A549 (cell line): ENCODE results near the gene NKAP. TPM values are rescaled to one million over a fixed set of nuclear protein-coding genes. Genes with fewer than 3 reads are reported as not detected.

ENCODE experiments used
- ATAC-seq, 2 experiments: fragments of 200-7000 bp in 1 of 2; fragments of >200 bp in 1 of 2; cut with Nextera tagmentation in 1 of 2; cut with Tn5 transposase in 1 of 2; 3 replicates each; pipeline versions ENCODE4 v1.8.0 to v1.9.1; 2018 to 2020; ENCODE audit warnings: mild to moderate bottlenecking in 1 of 2, moderate library complexity in 1 of 2
- CTCF ChIA-PET: fragments of 300-600 bp; sonication (Branson Sonifier 250); formaldehyde crosslinking; extraction: SDS; loops from one replicate; lab custom pipeline; 2021; ENCODE audit warnings: antibody characterized with exemption, inconsistent platforms; lab: Yijun Ruan, JAX
- POLR2A ChIA-PET: fragments of 350-600 bp; formaldehyde crosslinking; extraction: SDS; loops from one replicate; lab custom pipeline; 2021; ENCODE audit warnings: antibody characterized with exemption, inconsistent platforms; lab: Yijun Ruan, JAX
- DNase-seq, 2 experiments: peaks; one replicate each; pipeline versions ENCODE4 v3.0.0 to v3.0.0-alpha.2; 2011 to 2016; ENCODE audit warnings: low read depth in 1 of 2, low spot score in 1 of 2
- FAIRE-seq: peaks from 2 replicates; lab custom pipeline; 2011; peaks lifted over from hg19 to GRCh38; lab: Jason Lieb, UNC
- H3K27ac ChIP-seq, 2 experiments: fragments of >200 bp; sonication (Bioruptor Twin); formaldehyde crosslinking; 3 replicates each; pipeline ENCODE4 v1.5.1; 2016 to 2017
- H3K4me1 ChIP-seq: fragments of >200 bp; sonication (Bioruptor Twin); formaldehyde crosslinking; 3 replicates; pipeline ENCODE4 v1.6.1; 2016
- H3K4me2 ChIP-seq: fragments of >200 bp; sonication (Bioruptor Twin); formaldehyde crosslinking; 3 replicates; pipeline ENCODE4 v1.6.1; 2016
- H3K4me3 ChIP-seq: fragments of >200 bp; sonication (Bioruptor Twin); formaldehyde crosslinking; 3 replicates; pipeline ENCODE4 v1.5.1; 2016
- H3K9me3 ChIP-seq: fragments of >200 bp; sonication (Bioruptor Twin); formaldehyde crosslinking; 3 replicates; pipeline ENCODE4 v1.6.1; 2016
- ATOH8 ChIP-seq: fragments of 250-450 bp; sonication (Bioruptor Pico); IDR thresholded peaks from 2 replicates; pipeline ENCODE4 v1.5.0; 2020; ENCODE audit warnings: low read depth, mild to moderate bottlenecking, moderate library complexity
- BCL3 ChIP-seq: fragments of >200 bp; sonication (Bioruptor Twin); formaldehyde crosslinking; IDR thresholded peaks from 3 replicates; pipeline ENCODE4 v1.6.1; 2016
- CBX2 ChIP-seq: fragments of 200-600 bp; sonication (generic); IDR thresholded peaks from 2 replicates; pipeline ENCODE4 v1.6.1; 2016; ENCODE audit warnings: low read depth, mild to moderate bottlenecking, borderline replicate concordance
- CHD4 ChIP-seq: fragments of 200-600 bp; sonication (generic); IDR thresholded peaks from 2 replicates; pipeline ENCODE4 v1.6.1; 2016; ENCODE audit warnings: antibody characterized with exemption, mild to moderate bottlenecking, borderline replicate concordance
- E2F6 ChIP-seq: IDR thresholded peaks from 2 replicates; pipeline ENCODE4 v1.6.1; 2012; ENCODE audit warnings: low read depth, borderline replicate concordance
- EHF ChIP-seq: fragments of 250-450 bp; sonication (Bioruptor Pico); IDR thresholded peaks from 2 replicates; pipeline ENCODE4 v1.5.0; 2020; ENCODE audit warnings: mild to moderate bottlenecking
- EP300 ChIP-seq, 2 experiments: fragments of >200 bp; sonication (Bioruptor Twin); formaldehyde crosslinking; IDR thresholded peaks; 2 replicates in 1 of 2; 3 replicates in 1 of 2; pipeline ENCODE4 v1.6.1; 2016 to 2017
- ESRRA ChIP-seq: fragments of 150-350 bp; IDR thresholded peaks from 2 replicates; pipeline ENCODE4 v1.6.1; 2014; ENCODE audit warnings: mild to moderate bottlenecking, low read length, borderline replicate concordance
- FOSL2 ChIP-seq, 2 experiments: fragments of 450-650 bp in 1 of 2; fragments of >200 bp in 1 of 2; sonication (Bioruptor Twin) in 1 of 2; formaldehyde crosslinking; IDR thresholded peaks; 2 replicates each; pipeline versions ENCODE4 v1.5.0 to v1.6.1; 2016 to 2020; ENCODE audit warnings: mild to moderate bottlenecking in 1 of 2, moderate library complexity in 1 of 2
- HEYL ChIP-seq: fragments of 250-450 bp; sonication (Bioruptor Pico); IDR thresholded peaks from 2 replicates; pipeline ENCODE4 v1.8.0; 2021; ENCODE audit warnings: mild to moderate bottlenecking, moderate library complexity
- HOXA7 ChIP-seq: fragments of 250-450 bp; sonication (Bioruptor Pico); IDR thresholded peaks from 2 replicates; pipeline ENCODE4 v1.5.0; 2020; ENCODE audit warnings: mild to moderate bottlenecking, moderate library complexity
- MAFK ChIP-seq: fragments of 450-650 bp; IDR thresholded peaks from 2 replicates; pipeline ENCODE4 v1.6.1; 2014; ENCODE audit not compliant: partially characterized antibody
- MYC ChIP-seq: IDR thresholded peaks from 2 replicates; pipeline ENCODE4 v1.6.1; 2012; ENCODE audit warnings: mild to moderate bottlenecking, inconsistent platforms, low read length, improper control_type of control experiment, borderline replicate concordance
- NFE2L2 ChIP-seq: fragments of 150-350 bp; conservative IDR thresholded peaks from 2 replicates; pipeline ENCODE4 v1.6.1; 2014; ENCODE audit warnings: low read length
- NPAS2 ChIP-seq: fragments of 250-450 bp; sonication (Bioruptor Pico); IDR thresholded peaks from 2 replicates; pipeline ENCODE4 v1.8.0; 2022; ENCODE audit warnings: mild to moderate bottlenecking, moderate library complexity, borderline replicate concordance
- NR3C1 ChIP-seq: fragments of >200 bp; sonication (Bioruptor Twin); formaldehyde crosslinking; IDR thresholded peaks from 3 replicates; pipeline ENCODE4 v1.6.1; 2017
- PHF8 ChIP-seq: fragments of 200-600 bp; sonication (generic); IDR thresholded peaks from 2 replicates; pipeline ENCODE4 v1.6.1; 2016; ENCODE audit warnings: low read depth, mild to moderate bottlenecking, antibody characterized with exemption, moderate library complexity, borderline replicate concordance
- RAD21 ChIP-seq, 2 experiments: fragments of >200 bp in 1 of 2; sonication (Bioruptor Twin) in 1 of 2; formaldehyde crosslinking in 1 of 2; IDR thresholded peaks in 1 of 2; conservative IDR thresholded peaks in 1 of 2; 2 replicates in 1 of 2; 3 replicates in 1 of 2; pipeline ENCODE4 v1.6.1; 2012 to 2018; ENCODE audit warnings: inconsistent platforms in 1 of 2
- RCOR1 ChIP-seq: fragments of 150-350 bp; IDR thresholded peaks from 2 replicates; pipeline ENCODE4 v1.6.1; 2014; ENCODE audit warnings: antibody characterized with exemption, low read length, low read depth
- REST ChIP-seq: fragments of 200-600 bp; sonication (generic); IDR thresholded peaks from 2 replicates; pipeline ENCODE4 v1.6.1; 2016; ENCODE audit warnings: antibody characterized with exemption, mild to moderate bottlenecking, moderate library complexity
- USF2 ChIP-seq: fragments of 450-650 bp; IDR thresholded peaks from 2 replicates; pipeline ENCODE4 v1.6.1; 2014; ENCODE audit warnings: antibody characterized with exemption
- ZNF302 ChIP-seq: fragments of 250-450 bp; sonication (Bioruptor Pico); IDR thresholded peaks from 2 replicates; pipeline ENCODE4 v1.9.0; 2021; ENCODE audit warnings: inconsistent platforms, mild to moderate bottlenecking, moderate library complexity
- ZSCAN20 ChIP-seq: fragments of 250-450 bp; sonication (Bioruptor Pico); IDR thresholded peaks from 2 replicates; pipeline ENCODE4 v1.8.0; 2022; ENCODE audit warnings: mild to moderate bottlenecking, moderate library complexity
- WGBS: methylation state at CpG from one replicate; pipeline ENCODE4 v1.1.6; 2017; ENCODE audit errors: missing lambda C conversion rate; 5-methylcytosine and 5-hydroxymethylcytosine counted together
- polyA plus RNA-seq, 4 experiments: library from polyadenylated mRNA; depleted of rRNA in 3 of 4; stranded (reverse); fragments of >200 nt; fragmentation: RNase III in 1 of 4; extraction: RNeasy Plus Mini Kit Qiagen cat#74134 plus additional on column Dnase treatment in 1 of 4; gene quantifications; 2 replicates in 3 of 4; 3 replicates in 1 of 4; pipeline ENCODE4 v1.2.3, GENCODE V29; 2011 to 2017

The NKAP gene
- polyA plus RNA-seq, 2 of the 4 experiments (the other 2 are of a cell fraction), result 6.3 to 16.9 TPM

- ChIA-PET CTCF (interaction anchor here (1.2 to 3.4 kb wide), 2 partner anchors 11 to 13 kb away, joined by 6 to 8 read pairs; no protein-coding TSS in a partner anchor), POLR2A (no interaction called here)
- WGBS, result 78% methylated on average over 1 of the region's 1 CpG
- Histone ChIP-seq H3K4me3 (no peak overlapping the region), H3K4me2 (no peak overlapping the region), H3K9me3 (no peaks in the 10 kb centered on the region), H3K27ac (no peak overlapping the region), H3K4me1 (no peaks in the 10 kb centered on the region)
- FAIRE-seq, result no peak
- no peak for DNase-seq
- ATAC-seq, result no peak
- TF ChIP-seq EP300 (IDR thresholded peaks at IDR 0.05), result no peak
- TF ChIP-seq FOSL2 (IDR thresholded peaks at IDR 0.05), result no peak
- no peak for TF ChIP-seq FOSL2 (CRISPR knock-in tag; IDR thresholded peaks at IDR 0.05)
- no peak for TF ChIP-seq ZSCAN20
- TF ChIP-seq ATOH8 (CRISPR knock-in tag), result no peak
- TF ChIP-seq HOXA7 (CRISPR knock-in tag), result no peak
- TF ChIP-seq NFE2L2, result no peak
- no peak for TF ChIP-seq RCOR1
- no peak for TF ChIP-seq CBX2
- no peak for TF ChIP-seq E2F6
These were observed 42.6 kb downstream of the NKAP start for GRCh38 chrX:119900976-119901375.

- peaks cover 2% of the 10 kb centered on the region; the same call in 2 of the 3 replicates for H3K4me1 ChIP-seq
- DNase-seq, result no peak
- H3K27ac ChIP-seq, result no peak overlapping the region
- WGBS, result 0% methylated on average over 2 of the region's 2 CpGs
- H3K9me3 ChIP-seq, result no peaks in the 10 kb centered on the region
- POLR2A ChIA-PET, result interaction anchor here (1.1 kb wide), 1 partner anchor 11 kb away, joined by 5 read pairs; no protein-coding TSS in a partner anchor
- CTCF ChIA-PET, result interaction anchor here (1.2 to 3.4 kb wide), 2 partner anchors 10 to 12 kb away, joined by 7 to 8 read pairs; no protein-coding TSS in a partner anchor
- no peak overlapping the region; the same call in 2 of the 3 replicates for H3K4me2 ChIP-seq
- peak in 1 of 2 experiments; percentile 39; a peak in 2 of 6 replicates for ATAC-seq
- FAIRE-seq, result no peak
- no peak overlapping the region for H3K4me3 ChIP-seq
- TF ChIP-seq RAD21 (conservative IDR thresholded peaks at IDR 0.05 in 1 of 2, IDR thresholded peaks at IDR 0.05 in 1 of 2), result no peak
- no peak for TF ChIP-seq USF2
- TF ChIP-seq NR3C1, result no peak
- no peak for TF ChIP-seq CHD4
- TF ChIP-seq FOSL2 (IDR thresholded peaks at IDR 0.05), result no peak
- TF ChIP-seq FOSL2 (CRISPR knock-in tag; IDR thresholded peaks at IDR 0.05), result no peak
- no peak for TF ChIP-seq MAFK
- no peak for TF ChIP-seq BCL3
- no peak for TF ChIP-seq EP300 (IDR thresholded peaks at IDR 0.05)
- TF ChIP-seq MYC, result no peak
- no peak for TF ChIP-seq NFE2L2
- TF ChIP-seq REST, result no peak
- TF ChIP-seq HEYL (CRISPR knock-in tag), result no peak
- no peak for TF ChIP-seq NPAS2 (CRISPR knock-in tag)
- TF ChIP-seq PHF8, result no peak
- no peak for TF ChIP-seq ZNF302 (CRISPR knock-in tag)
- TF ChIP-seq EHF (CRISPR knock-in tag), result no peak
- no peak for TF ChIP-seq ESRRA
These were observed 44.4 kb downstream of the NKAP start for GRCh38 chrX:119899125-119899524.
